OCI-LY3 (cell line): ENCODE data around the gene EMC9.

Experiments
- H2AFZ ChIP-seq: fragments of 200-600, 300-600 bp; shearing (Covaris generic); 2 replicates; pipeline ENCODE4 v1.6.0; 2014; ENCODE audit warnings: antibody characterized with exemption, low read depth, low read length
- H3K27ac ChIP-seq: fragments of 200-600, 300-600 bp; sonication (generic); 2 replicates; pipeline ENCODE4 v1.5.1; 2014; ENCODE audit warnings: mild to moderate bottlenecking, low read length, moderate library complexity, mixed read lengths
- H3K27me3 ChIP-seq: fragments of 200-600, 300-600 bp; sonication (generic); 2 replicates; pipeline ENCODE4 v1.6.1; 2014; ENCODE audit warnings: low read depth, low read length, mixed read lengths
- H3K36me3 ChIP-seq: fragments of 200-600, 300-600 bp; sonication (generic); replicated peaks from 2 replicates; pipeline ENCODE3; 2014; ENCODE audit warnings: low read depth, low read length, mixed read lengths
- H3K4me1 ChIP-seq: fragments of 300-600, 200-600 bp; sonication (generic); 2 replicates; pipeline ENCODE4 v1.6.1; 2014; ENCODE audit warnings: low read length, mixed read lengths
- H3K4me2 ChIP-seq: fragments of 200-600, 300-600 bp; sonication (generic); 2 replicates; pipeline ENCODE4 v1.6.1; 2014; ENCODE audit warnings: low read length, mixed read lengths
- H3K4me3 ChIP-seq: fragments of 300-600, 200-600 bp; sonication (generic); 2 replicates; pipeline ENCODE4 v1.5.1; 2014; ENCODE audit warnings: antibody characterized with exemption, mild to moderate bottlenecking, low read length, moderate library complexity
- H3K79me2 ChIP-seq: fragments of 300-600, 200-600 bp; shearing (Covaris generic); 2 replicates; pipeline ENCODE4 v1.6.1; 2014; ENCODE audit warnings: mild to moderate bottlenecking, low read length, mixed read lengths
- H3K9ac ChIP-seq: fragments of 300-600, 200-600 bp; shearing (Covaris generic); 2 replicates; pipeline ENCODE4 v1.6.0; 2014; ENCODE audit warnings: mild to moderate bottlenecking, low read length, moderate library complexity
- H3K9me3 ChIP-seq: fragments of 200-600, 300-600 bp; shearing (Covaris generic); 2 replicates; pipeline ENCODE4 v1.6.1; 2014; ENCODE audit warnings: low read length, mixed read lengths; ENCODE audit not compliant: insufficient read depth
- H4K20me1 ChIP-seq: fragments of 200-600, 300-600 bp; sonication (generic); 2 replicates; pipeline ENCODE4 v1.6.1; 2016; ENCODE audit warnings: low read length, mixed read lengths; ENCODE audit not compliant: insufficient read depth
- EZH2phosphoT487 ChIP-seq: fragments of 200-600 bp; shearing (Covaris generic); IDR thresholded peaks from 2 replicates; pipeline ENCODE4 v1.6.1; 2018; ENCODE audit warnings: antibody characterized with exemption, mixed run types, low read depth
- TF ChIP-seq, protein P1 (sequence below): fragments of 200-600, 300-600 bp; sonication (generic); IDR thresholded peaks from 2 replicates; pipeline ENCODE4 v1.5.1; 2014; ENCODE audit warnings: antibody characterized with exemption, low read length, low read depth

The EMC9 gene

DNA sequence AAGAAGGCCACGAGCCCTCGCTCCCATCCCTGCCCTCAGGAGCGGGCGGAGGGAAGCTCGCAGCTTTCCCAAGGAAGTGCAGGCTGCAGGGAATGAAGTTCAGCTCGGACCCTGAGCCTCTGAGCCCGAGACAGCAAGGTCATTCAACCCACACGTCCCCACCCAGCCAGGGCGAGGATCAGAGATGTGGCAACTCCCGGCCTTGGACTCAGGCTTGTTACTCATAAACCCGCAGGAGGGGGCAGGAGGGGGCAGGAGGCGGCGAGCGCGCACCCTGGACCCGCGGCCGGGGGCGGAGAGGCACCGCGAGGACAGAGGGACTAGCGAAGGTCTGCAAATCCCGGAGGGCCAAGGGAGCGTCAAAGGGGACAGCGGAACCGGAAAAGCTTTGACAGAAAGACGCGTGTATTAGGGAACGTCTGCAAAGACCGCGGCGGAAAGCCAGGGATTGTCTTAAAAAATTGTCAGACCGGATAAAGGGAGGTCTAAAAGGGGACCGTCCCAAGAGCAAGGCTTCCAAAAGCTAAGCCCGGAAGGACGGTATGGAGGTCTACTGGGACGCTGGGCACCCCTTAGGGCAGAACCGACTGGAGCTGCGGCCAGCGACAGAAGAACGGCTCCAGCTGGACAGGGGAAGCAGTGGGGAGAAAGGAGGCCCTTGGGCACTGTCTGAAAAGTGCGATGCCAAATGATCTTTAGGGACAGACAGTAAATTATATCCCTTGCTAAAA, 27.4 kb downstream of the EMC9 start:
- Histone ChIP-seq H3K36me3 (peaks cover 17% of the 10 kb centered on the region), H2AFZ (peak overlapping the region; percentile 76), H4K20me1 (no peaks in the 10 kb centered on the region), H3K9ac (peak overlapping the region; percentile 96), H3K4me3 (peak overlapping the region; percentile 91), H3K4me2 (peak overlapping the region; percentile 89), H3K9me3 (no peaks in the 10 kb centered on the region), H3K79me2 (peaks cover 12% of the 10 kb centered on the region; the same call in 1 of the 2 replicates), H3K27ac (peak overlapping the region; percentile 95), H3K27me3 (no peaks in the 10 kb centered on the region), H3K4me1 (peaks cover 10% of the 10 kb centered on the region)
- no peak for TF ChIP-seq EZH2phosphoT487
- TF ChIP-seq, protein P1, sequence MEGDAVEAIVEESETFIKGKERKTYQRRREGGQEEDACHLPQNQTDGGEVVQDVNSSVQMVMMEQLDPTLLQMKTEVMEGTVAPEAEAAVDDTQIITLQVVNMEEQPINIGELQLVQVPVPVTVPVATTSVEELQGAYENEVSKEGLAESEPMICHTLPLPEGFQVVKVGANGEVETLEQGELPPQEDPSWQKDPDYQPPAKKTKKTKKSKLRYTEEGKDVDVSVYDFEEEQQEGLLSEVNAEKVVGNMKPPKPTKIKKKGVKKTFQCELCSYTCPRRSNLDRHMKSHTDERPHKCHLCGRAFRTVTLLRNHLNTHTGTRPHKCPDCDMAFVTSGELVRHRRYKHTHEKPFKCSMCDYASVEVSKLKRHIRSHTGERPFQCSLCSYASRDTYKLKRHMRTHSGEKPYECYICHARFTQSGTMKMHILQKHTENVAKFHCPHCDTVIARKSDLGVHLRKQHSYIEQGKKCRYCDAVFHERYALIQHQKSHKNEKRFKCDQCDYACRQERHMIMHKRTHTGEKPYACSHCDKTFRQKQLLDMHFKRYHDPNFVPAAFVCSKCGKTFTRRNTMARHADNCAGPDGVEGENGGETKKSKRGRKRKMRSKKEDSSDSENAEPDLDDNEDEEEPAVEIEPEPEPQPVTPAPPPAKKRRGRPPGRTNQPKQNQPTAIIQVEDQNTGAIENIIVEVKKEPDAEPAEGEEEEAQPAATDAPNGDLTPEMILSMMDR = no peak

DNA sequence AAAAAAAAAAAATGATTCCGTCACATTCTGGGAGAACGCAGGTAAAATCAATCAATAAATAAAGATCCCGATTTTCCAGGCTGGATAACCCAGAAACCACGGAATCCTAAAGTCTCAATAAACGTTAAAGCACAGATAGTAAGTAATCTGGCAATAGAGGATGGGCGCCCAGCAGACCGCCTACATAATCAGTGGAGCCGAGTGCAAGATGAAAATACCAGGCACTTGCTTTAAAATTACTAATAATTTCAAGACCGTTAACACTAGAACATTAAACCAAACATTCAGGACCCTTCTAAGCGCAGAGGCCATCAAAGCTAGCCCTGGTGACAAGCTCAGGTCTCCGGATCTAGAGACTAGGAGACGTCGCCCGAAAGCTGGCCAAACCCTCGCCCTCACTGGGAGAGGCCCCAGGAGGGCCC, 28.0 kb downstream of the EMC9 start:
- no peaks in the 10 kb centered on the region for H3K9me3 ChIP-seq
- peaks cover 12% of the 10 kb centered on the region for H3K36me3 ChIP-seq
- peak overlapping the region; percentile 76; the same call in 1 of the 2 replicates for H2AFZ ChIP-seq
- H3K4me3 ChIP-seq = peak overlapping the region; percentile 91
- H3K27ac ChIP-seq = peak overlapping the region; percentile 95
- peak overlapping the region; percentile 89 for H3K4me2 ChIP-seq
- no peaks in the 10 kb centered on the region for H3K27me3 ChIP-seq
- H3K79me2 ChIP-seq = peaks cover 12% of the 10 kb centered on the region; the same call in 1 of the 2 replicates
- H3K9ac ChIP-seq = peak overlapping the region; percentile 96
- TF ChIP-seq EZH2phosphoT487 = no peak
- TF ChIP-seq, protein P1 = no peak
- no peaks in the 10 kb centered on the region for H4K20me1 ChIP-seq
- H3K4me1 ChIP-seq = peaks cover 15% of the 10 kb centered on the region

DNA sequence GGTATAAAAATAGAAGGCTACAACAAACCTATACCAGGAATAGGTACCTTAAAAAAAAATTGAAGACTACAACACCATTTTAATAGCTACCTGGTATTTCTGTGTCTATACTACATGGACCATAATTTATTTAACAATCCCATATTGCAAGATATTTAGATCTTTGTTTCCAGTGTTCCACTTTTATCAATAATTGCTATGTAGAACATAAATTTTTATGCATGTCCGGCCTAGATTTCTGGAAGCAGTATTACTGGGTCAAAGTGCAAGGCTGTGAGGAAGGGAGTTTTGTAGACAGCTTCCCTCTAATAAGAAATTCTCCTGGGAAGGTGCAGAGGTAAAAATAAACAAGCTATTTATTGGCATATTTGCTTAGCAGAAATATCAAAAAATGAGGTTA, 30.9 kb downstream of the EMC9 start:
- Histone ChIP-seq H2AFZ (no peak overlapping the region), H3K36me3 (no peaks in the 10 kb centered on the region), H3K27ac (no peak overlapping the region), H3K4me3 (no peak overlapping the region), H3K9ac (no peak overlapping the region), H3K4me2 (no peak overlapping the region), H3K79me2 (peaks cover 2% of the 10 kb centered on the region; the same call in 1 of the 2 replicates), H3K9me3 (no peaks in the 10 kb centered on the region), H3K4me1 (peaks cover 9% of the 10 kb centered on the region), H4K20me1 (no peaks in the 10 kb centered on the region), H3K27me3 (no peaks in the 10 kb centered on the region)
- TF ChIP-seq, protein P1 = no peak
- no peak for TF ChIP-seq EZH2phosphoT487

DNA sequence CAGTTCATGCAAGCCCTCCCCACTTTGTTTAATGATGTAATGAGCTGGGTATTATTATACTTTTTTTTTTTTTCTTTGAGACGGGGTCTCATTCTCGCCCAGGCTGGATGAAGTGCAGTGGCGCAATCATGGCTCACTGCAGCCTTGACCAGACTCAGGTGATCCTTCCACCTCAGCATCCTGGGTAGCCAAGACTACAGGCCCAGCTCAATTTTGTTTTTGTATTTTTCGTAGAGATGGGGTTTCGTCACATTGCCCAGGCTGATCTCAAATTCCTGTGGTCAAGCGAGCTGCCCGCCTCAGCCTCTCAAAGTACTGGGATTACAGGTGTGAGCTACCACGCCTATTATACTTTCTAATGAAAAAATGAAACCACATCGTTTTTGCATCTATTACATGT, 31.3 kb downstream of the EMC9 start:
- no peak overlapping the region for H3K27ac ChIP-seq
- no peak overlapping the region for H2AFZ ChIP-seq

More for the DNA sequence above, 31.3 kb downstream of the EMC9 start:
- no peak for TF ChIP-seq EZH2phosphoT487
- TF ChIP-seq, protein P1 = no peak
- Histone ChIP-seq H3K9me3 (no peaks in the 10 kb centered on the region), H3K27me3 (no peaks in the 10 kb centered on the region), H3K4me1 (peaks cover 7% of the 10 kb centered on the region), H4K20me1 (no peaks in the 10 kb centered on the region), H3K79me2 (no peaks in the 10 kb centered on the region), H3K36me3 (no peaks in the 10 kb centered on the region), H3K4me3 (no peak overlapping the region), H3K4me2 (no peak overlapping the region), H3K9ac (no peak overlapping the region)
